GM21447 (cell line): ENCODE results near the gene NR1I3.

Experiments
- ATAC-seq: cut with Tn5 transposase; IDR thresholded peaks from one replicate; pipeline ENCODE4 v1.9.1; 2021; ENCODE audit not compliant: unreplicated experiment

NR1I3 gene

DNA sequence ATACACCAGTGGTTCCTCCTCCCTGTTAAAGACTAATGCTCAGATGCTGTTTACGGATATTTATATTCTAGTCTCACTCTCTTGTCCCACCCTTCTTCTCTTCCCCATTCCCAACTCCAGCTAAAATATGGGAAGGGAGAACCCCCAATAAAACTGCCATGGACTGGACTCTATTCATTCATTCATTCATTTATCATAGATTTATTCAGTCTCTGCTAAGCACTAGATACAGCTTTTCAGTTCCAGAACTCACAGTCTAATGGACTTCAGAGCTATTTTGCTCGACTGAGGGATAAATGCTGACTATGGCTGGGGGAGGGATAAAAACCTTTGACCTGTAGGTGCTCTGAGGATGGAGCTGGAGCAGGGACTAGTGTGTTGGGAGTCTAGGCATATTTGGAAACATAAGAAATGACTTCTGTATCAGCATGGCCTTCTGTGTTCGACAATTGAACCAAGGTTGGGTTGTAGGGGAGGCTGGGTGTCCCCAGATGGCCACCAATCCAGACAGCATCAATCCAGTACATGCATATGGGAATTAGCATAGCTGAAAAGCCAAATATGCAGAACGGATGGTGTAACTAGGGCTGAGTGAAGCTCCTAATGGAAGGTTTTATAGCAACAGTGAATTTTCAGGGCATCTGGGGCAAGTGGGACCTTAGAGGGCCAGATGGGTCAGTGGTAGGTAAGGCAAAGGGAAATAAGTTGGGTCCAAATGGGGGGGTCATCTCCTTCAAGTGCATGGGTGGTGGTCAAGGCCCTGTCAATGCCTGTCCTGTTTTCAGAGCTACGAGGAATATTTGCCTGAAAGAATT lies 18.7 kb downstream of the NR1I3 start:
- ATAC-seq, result no peak

DNA sequence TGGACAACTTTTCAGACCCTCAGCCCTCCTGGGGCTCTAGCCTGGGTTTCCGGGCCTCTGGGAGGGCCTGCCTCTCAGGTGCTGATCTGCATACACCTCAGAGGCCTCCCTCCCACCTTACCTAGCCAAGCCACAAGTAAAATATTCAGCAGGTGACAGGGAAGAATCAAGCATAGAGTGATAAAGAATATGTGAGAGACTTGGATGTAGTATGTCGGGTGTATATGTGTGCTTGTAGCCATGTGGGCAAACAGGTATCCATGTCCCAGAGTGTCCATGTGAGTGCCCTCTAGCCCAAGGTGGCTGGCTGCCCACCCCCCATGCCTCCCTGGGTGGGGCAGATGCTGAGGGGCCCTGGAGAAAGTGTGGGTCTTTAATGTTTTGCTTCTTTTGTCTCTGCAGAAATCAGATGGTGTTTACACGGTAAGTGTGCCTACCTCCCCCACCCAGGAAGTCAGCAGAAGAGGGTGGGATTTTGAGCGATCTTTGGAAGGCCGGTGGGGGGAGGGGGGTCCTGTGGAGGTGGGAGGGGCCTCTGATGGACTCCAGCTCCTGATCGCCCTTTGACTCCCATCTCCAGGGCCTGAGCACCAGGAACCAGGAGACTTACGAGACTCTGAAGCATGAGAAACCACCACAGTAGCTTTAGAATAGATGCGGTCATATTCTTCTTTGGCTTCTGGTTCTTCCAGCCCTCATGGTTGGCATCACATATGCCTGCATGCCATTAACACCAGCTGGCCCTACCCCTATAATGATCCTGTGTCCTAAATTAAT lies 19.5 kb downstream of the NR1I3 start:
- ATAC-seq, result no peak

DNA sequence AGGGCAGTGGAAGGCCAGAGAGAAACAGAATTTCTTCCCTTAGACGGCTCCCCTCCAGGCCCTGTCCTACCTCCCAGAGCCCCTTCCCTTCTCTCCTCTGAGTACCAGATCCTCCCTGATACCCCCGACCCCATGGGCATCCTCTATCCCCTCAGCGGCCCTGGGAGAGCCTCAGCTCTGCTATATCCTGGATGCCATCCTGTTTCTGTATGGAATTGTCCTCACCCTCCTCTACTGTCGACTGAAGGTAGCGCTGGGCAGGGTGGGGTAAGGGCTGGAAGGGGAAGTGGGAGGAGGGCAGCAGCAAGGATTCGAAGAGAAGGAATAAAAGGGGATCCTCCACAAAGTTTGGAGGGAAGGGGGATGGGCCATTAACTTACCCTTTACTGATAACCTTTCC lies 20.2 kb downstream of the NR1I3 start:
- no peak for ATAC-seq

DNA sequence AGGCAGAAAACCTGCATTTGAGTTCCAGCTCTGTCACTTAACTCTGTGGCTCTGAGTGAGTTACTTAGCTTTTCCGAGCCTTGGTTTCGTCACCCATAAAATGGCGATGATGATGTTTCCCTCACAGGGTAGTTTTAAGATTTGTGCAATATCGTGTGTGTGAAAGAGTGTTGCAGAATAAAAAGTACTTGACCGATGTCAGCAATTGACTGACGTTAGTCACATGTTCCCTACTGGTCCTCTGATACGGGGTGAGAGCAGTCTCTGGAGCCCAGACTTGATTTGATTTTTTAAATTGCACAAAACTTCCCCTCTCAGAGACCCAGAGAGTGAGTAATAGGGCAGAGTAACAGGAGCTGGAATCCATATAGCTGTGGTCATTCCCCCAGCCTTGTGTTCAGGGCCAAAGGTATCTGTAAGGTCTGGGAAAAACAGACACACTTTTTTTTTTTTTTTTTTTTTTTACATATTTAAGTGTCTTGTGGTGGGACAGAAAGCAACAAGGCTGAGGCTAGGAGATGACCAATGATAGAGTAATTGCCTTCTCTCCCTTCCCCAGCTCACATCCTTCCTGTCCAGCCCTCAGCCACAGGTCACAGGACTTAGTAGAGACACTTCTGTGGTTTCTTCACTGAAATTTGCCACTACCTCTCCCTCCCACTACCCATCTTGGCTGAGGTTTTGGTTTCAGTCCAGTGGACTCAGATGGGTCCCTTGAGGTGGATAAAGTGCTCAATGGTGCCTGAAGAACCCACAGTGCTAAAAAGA lies 20.9 kb downstream of the NR1I3 start:
- ATAC-seq, result peak; percentile 94

DNA sequence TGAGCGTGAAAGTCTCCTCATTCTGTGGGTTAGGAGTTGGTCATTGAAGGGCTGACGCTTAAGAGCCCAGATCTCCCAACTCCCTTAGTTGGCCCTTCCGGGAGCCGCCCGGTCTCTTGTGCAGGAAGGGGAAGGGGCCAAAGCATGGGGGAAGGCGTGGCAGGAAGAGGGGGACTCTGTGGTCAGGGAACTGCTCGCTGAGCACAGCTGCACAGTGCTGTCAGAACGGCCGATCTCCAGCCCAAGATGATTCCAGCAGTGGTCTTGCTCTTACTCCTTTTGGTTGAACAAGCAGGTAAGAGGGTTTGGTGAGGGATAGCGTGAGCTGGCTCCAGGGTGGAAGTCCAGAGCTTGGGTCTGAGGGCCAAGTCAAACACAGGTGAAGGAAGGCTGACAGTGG lies 22.9 kb downstream of the NR1I3 start, which contains the start of gene FCER1G:
Gene FCER1G (plus strand): TSS at position 220 of the 400 bp plus-strand sequence. CDS start 27 bp downstream, at position 247.
- ATAC-seq, result no peak

DNA sequence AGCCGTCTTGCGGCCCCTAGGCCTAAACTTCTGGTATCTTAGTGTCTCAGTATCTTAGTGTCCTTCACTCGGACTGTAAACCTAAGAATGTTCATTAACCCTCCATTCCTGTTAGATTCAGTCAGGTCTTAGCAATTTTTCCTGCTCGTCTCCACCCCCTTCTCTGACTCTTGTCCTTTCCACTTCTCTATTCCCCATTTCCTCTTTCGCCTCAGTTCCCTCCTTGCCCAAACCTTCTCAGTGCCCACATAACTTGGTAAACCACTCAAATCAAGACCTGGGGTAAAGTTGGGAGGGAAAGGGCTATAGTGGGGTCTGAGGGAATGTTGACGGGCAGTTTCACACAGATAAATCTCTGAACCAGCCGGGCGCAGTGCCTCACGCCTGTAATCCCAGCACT lies 23.6 kb downstream of the NR1I3 start:
- no peak for ATAC-seq

DNA sequence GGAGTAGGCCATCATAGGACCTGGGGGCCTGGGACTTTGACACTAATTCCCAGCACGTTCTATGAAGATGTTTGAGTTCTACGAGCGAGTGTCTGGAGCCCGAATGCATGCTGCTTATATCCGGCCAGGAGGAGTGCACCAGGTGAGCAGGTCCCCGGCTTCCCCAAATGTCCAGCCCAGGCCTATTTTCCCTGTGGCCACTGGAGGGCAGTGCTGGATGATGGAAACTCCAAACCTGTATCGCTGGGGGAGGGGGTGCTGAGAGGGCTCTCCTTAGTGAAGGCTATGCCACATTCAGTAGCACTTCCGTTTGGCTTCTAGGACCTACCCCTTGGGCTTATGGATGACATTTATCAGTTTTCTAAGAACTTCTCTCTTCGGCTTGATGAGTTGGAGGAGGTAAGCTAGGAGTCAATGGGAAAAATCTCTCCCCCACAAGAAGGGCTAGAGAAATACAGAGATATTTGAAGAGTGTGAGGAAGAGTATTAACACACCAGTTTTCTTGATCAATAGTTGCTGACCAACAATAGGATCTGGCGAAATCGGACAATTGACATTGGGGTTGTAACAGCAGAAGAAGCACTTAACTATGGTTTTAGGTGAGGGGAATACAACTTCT lies 28.1 kb downstream of the NR1I3 start:
- ATAC-seq, result peak; percentile 87

DNA sequence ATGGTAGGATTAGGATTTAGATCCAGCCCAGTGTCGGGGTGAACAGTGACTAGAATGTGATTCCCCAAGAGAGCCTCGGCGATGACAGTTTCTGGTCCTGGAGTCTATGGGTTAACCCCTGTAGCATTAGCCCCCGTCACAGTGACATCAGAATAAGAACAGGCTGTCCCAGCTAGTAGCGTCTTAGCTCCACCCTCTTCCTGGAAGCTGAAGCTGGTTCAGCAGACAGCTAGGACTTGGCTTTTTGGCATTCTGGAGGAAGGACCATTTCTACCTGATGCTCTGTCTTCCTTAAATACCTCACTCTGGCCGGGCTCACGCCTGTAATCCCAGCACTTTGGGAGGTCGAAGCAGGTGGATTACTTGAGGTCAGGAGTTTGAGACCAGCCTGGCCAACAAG lies 30.8 kb downstream of the NR1I3 start:
- no peak for ATAC-seq

DNA sequence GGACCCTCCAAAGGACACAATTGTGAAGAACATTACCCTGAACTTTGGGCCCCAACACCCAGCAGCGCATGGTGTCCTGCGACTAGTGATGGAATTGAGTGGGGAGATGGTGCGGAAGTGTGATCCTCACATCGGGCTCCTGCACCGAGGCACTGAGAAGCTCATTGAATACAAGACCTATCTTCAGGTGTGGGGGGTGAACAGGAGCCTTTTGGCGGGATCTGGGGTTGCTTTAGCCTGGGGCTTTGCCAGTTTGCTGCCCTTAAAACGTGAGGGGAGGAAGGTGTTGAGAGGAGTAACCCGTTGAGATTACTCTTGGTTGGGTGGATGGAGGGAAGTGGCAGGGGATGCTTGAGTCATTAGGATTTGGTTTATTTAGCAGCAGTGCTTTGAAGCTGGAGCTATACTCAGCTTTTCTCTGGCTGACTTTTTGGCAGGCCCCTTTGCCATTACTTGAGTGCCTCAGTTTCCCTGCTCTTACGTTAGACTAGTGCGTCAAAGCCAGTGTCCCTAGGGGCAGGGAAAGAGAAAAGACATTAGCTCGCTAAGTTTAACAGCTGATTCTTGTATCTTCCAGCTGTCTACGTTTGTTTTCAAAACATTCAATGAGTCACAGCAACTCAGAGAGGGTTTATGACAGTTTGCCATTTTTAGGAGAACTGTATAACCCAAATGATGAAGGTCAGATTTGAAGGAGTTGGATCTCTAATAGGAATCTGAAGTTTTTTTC lies 31.4 kb downstream of the NR1I3 start:
- no peak for ATAC-seq

DNA sequence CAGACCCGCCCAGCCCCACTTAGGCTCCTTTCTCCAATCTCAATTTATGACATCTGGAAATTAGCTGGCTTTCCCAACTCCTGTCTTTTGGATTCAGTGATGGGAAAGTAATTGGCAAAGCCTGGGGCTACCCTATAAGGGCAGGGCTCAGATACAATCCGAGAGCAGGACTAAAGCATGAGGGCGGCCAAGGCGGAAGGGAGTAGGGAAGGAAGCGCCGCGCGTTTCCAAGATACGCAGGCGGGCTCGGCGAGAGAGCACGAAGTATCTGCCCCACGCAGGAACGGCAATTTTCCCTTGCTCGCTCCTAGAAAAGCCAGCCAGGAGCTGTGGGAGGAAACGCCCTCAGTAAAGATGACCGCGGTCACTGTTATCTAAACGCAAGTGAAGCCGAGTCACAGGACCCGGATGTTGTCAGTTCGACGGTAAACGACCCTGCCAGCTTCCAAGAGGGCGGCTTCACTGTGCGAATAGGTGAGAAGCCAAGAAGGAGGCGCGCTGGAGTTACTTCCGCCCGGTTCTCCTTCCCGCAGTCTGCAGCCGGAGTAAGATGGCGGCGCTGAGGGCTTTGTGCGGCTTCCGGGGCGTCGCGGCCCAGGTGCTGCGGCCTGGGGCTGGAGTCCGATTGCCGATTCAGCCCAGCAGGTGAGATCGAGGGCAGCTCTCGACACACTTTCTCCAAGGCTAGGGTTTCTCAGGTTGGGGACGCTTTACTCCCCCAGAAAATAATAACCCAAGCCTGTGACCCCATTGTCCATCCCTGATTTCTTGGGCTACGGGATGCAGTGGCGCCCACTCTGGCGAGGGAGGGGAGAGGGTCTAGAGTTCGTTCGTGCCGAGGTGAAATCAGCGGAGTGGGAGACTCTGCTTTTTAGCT lies 35.9 kb downstream of the NR1I3 start, which contains the start of gene NDUFS2:
Gene NDUFS2 (plus strand): TSS at position 532 of the 877 bp plus-strand sequence. CDS start 19 bp downstream, at position 551.
- peak; percentile 97 for ATAC-seq

DNA sequence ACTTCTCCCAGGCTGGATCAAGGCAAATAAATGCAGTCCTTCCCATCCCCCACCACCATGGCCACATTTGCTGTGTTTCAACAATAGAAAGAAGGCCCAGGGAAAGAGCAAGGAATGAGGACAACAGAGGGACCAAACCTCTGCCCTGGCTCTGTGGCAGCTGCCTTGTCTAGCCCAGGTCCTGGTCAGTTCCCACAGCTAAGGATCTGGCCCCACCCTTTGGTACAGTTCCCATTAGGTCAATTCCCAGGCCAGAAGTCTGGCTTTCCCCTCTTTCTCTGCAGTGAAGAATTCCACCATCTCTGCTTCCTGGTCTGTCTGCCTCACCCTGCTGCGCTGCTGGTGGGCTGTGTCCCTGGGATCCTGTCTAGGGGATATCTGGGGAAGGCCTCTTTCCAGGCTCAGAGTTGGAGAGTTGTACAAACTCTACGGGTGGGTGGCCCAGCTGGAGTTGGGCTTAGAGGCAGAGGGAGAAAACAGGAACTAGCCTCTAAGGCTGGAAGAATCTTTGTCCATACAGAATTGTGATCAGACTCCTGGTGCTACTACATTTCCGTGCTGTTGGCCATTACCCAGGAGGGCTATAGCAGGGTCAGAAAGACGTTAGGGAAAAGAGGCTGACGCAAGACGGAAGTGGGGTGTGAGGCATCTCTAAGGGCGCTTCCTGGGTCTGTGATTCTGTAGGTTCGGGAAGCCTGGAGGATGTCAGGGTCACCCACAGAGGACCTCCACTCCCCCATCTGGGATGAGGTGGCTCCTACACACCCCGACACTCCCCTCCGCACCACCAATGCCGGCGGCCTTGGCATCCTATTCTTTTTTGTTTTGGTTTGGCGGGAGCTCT lies 36.8 kb downstream of the NR1I3 start:
- ATAC-seq, result no peak

DNA sequence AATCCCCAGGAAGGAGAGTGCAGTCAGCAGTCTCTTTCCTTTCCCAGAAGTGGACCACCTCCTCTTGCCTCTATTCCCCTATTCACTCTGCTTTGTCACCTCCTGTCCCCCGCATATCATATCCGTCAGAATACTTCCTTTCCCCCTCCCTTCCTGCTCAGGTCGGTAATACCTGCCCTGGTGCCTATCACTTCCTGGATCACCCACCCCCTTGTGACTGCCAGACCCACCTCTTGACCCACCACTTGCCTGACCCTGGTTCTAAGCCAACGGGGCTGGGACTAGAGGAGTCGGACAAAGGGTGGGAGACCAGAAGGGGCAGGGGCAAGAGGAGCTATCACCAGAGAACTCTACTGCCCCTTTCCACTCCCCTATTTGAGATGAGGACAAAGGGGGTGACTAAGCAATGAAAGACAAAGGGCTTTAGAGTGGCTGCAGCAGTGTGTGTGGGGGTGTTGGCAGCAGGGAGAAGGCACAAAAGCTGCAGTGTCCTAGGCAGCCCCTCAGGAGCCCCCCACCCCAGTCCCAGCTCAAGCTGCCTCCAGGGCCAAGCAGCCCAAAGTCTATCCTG lies 37.5 kb downstream of the NR1I3 start:
- ATAC-seq, result no peak

DNA sequence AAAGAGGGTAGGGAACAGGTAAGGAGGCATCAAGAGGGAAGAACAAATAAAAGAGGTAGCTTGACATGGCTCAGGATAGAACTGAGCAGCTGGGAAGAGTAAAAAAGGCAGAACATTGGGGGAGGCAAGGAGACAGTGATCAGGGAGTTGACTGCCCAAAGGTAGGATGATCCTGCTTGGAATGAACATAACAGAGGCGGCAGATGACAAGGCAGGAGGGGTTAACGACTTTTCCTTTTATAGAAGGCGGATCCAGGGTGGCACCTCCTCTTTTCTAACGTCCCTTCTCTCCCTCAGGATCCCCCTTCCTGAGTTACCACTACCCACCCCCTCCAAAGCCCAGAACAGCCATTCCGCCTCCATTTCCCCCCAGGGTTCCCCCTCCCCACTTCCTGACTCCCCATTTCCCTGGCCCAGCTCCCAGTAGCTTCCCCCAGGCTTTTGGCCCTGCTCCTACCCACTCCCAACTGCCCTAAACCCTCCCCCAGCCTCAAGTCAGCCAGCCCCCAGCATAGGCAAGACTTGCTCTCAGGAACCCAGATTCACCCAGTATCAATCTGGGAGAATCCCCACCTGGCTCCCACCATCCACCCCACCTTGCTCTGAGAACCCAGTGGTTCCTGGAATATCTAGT lies 38.4 kb downstream of the NR1I3 start:
- no peak for ATAC-seq

DNA sequence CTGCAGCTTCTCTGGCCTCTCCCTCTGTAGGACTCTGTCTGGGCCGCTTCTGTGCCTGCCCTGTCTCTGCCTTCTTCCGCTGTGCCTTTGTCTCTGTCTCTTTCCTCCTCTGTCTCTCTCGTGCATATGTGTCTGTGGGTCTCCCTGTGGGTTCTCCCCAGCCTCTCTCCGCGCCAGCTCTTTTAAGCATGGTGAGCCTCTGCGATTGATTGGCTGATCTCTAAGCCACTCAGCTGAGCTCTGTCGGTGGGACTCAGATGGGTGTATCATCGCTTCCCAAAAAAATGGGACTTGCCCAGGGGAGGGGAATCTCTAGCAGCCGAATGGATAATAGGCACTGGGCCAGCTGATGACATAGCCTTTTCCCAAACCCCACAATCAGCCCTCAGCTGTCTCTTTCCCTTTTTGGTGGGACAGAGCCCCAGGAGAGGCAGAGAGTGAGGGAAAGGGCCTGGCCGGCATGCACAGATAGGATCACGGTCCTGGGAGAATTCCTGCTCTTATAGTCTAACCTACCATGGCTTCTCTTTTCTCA lies 39.0 kb downstream of the NR1I3 start, which contains the start of gene ADAMTS4:
Gene ADAMTS4 (minus strand): TSS at position 158 of the 535 bp plus-strand sequence. CDS start 427 bp downstream, outside the sequence.
- no peak for ATAC-seq

DNA sequence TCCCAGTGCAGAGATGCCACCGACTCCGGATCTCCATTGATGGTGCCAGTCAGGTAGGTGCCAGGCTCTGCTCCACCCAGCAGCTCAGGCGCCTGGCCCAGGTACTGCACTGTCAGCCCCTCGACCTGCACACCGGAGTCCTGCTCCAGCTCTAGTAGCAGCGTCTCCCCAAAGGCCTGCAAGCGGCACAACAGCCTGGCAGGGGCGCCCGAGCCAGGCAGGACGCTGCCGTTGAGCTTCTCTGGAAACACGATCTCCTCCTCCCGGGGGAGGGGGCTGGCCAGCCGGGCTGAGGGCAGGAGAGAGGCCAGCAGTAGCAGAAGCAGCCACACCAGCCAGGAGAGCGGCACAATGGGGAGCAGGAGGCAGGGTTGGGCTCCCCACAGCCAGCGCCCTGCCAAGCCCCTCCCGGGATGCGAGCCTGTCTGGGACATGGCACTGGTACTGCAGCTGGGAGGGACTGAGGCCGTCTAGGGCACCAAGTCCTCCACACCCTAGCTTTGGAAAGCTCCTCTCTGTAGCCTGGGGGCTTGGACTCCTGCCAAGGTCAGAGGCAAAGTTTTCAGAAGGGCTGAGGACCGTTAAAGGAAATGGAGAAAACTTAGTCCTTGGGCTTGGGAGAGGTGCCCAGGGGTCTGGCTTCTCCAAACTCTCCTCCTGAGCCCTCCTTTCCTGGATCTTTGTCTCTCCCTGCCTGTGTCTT lies 39.7 kb downstream of the NR1I3 start:
- ATAC-seq, result no peak

DNA sequence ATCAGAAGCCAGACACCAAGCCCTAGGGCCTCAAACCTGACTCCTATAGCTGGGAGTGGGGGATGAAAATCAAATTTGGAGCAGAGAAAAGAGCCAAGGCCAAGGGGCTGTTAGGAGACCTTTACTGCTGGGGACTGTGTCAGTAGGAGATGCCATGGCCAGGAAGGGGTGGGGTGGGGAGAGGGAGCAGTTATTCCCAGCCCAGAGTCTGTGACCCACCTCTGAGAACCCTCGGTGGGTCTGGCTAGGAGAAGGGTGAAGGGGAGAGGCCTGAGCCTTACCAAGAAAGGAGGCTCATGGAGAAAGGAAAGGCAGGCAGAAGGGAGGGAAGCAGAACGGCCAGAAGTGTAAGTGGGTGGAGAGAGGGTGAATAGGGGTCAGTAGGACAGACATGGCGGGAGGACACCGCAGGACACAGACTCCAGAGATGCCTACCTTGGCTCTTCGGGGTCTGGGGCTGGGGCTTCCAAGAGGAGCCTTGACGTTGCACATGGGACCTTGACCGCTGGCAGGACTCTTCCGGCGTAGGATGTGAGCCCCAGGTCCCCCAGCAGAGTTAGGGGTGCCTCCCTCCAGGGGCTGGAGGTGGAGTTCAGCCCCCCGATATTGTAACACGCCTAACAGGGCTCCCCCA lies 40.3 kb downstream of the NR1I3 start:
- no peak for ATAC-seq
